ENCODE measurements around the gene URB1.

URB1 gene

DNA sequence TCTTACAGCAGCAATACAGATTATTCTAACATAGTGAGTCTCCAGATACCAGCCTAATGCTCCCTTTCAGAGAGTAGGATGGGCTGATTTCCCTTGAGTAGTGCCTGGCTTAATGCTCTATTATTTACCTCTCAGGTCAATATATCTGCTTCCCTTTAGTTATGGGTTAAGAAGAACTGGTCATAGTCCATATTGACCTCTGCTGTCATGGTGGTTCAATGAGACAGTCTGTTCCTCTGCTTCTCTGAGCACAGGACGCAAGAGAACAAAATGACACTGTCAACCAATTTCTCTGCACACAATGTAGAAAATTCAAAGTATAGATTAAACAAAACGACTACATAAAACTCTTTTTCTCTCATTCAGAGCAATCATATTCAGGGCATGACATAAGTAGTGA lies 91.2 kb downstream of the URB1 start:
- H3K4me2 ChIP-seq (ENCODE audit: low read depth, low read length, poor library complexity, severe bottlenecking) = no peak overlapping the region

DNA sequence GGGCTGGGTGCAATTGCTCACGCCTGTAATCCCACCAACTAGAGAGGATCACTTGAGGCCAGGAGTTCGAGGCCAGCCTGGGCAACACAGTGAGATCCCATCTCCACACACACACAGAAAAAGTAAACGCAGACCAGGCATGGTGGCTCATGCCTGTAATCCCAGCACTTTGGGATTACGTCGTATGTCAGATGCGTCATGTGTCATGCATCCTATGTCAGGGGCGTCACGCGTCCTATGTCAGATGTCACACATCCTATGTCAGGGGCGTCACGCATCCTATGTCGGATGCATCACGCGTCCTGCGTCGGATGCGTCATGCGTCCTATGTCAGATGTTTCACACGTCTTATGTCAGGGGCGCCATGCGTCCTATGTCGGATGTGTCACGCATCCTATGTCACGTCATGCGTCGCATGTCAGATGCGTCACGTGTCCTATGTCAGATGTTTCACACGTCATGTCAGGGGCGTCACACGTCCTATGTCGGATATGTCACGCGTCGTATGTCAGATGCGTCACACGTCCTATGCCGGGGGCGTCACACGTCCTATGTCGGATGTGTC lies 92.6 kb downstream of the URB1 start:
- H4K20me1 ChIP-seq (ENCODE audit: insufficient read depth, low read length, poor library complexity, severe bottlenecking) = no peaks in the 10 kb centered on the region
- H3K4me3 ChIP-seq (ENCODE audit: low read length, poor library complexity, severe bottlenecking) = no peak overlapping the region
- H2AFZ ChIP-seq (ENCODE audit: low read length) = no peak overlapping the region
- no peak overlapping the region for H3K9ac ChIP-seq (ENCODE audit: low read depth, low read length, poor library complexity, severe bottlenecking)
- H3K9me3 ChIP-seq (ENCODE audit: insufficient read depth, low read depth, low read length) = no peaks in the 10 kb centered on the region
- no peaks in the 10 kb centered on the region for H3K27me3 ChIP-seq (ENCODE audit: insufficient read depth, low read length, poor library complexity, severe bottlenecking)
- H3K79me2 ChIP-seq (ENCODE audit: insufficient read depth, low read length) = no peaks in the 10 kb centered on the region
- TF ChIP-seq EZH2phosphoT487 (IDR thresholded peaks at IDR 0.05; ENCODE audit: borderline replicate concordance) = no peak
- TF ChIP-seq, protein P1, sequence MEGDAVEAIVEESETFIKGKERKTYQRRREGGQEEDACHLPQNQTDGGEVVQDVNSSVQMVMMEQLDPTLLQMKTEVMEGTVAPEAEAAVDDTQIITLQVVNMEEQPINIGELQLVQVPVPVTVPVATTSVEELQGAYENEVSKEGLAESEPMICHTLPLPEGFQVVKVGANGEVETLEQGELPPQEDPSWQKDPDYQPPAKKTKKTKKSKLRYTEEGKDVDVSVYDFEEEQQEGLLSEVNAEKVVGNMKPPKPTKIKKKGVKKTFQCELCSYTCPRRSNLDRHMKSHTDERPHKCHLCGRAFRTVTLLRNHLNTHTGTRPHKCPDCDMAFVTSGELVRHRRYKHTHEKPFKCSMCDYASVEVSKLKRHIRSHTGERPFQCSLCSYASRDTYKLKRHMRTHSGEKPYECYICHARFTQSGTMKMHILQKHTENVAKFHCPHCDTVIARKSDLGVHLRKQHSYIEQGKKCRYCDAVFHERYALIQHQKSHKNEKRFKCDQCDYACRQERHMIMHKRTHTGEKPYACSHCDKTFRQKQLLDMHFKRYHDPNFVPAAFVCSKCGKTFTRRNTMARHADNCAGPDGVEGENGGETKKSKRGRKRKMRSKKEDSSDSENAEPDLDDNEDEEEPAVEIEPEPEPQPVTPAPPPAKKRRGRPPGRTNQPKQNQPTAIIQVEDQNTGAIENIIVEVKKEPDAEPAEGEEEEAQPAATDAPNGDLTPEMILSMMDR (conservative IDR thresholded peaks at IDR 0.05; ENCODE audit: low read length) = no peak
- no peak overlapping the region for H3K4me2 ChIP-seq (ENCODE audit: low read depth, low read length, poor library complexity, severe bottlenecking)
- no peaks in the 10 kb centered on the region for H3K4me1 ChIP-seq (ENCODE audit: insufficient read depth, low read length, poor library complexity, severe bottlenecking)
- H3K9me2 ChIP-seq (replicated peaks; ENCODE audit: low read depth, low read length) = no peaks in the 10 kb centered on the region
- H3F3A ChIP-seq (ENCODE audit: low read depth) = no peaks in the 10 kb centered on the region
- no peaks in the 10 kb centered on the region for H3K36me3 ChIP-seq (ENCODE audit: insufficient read depth, low read length)

More for the DNA sequence above, 91.2 kb downstream of the URB1 start:
- no peak overlapping the region for H3K9ac ChIP-seq (ENCODE audit: low read depth, low read length, poor library complexity, severe bottlenecking)
- H3K4me1 ChIP-seq (ENCODE audit: insufficient read depth, low read length, poor library complexity, severe bottlenecking) = no peaks in the 10 kb centered on the region
- no peaks in the 10 kb centered on the region for H3K79me2 ChIP-seq (ENCODE audit: insufficient read depth, low read length)
- H3K36me3 ChIP-seq (ENCODE audit: insufficient read depth, low read length) = no peaks in the 10 kb centered on the region
- TF ChIP-seq, protein P1 (conservative IDR thresholded peaks at IDR 0.05; ENCODE audit: low read length) = no peak
- TF ChIP-seq EZH2phosphoT487 (IDR thresholded peaks at IDR 0.05; ENCODE audit: borderline replicate concordance) = no peak
- no peak overlapping the region for H3K4me3 ChIP-seq (ENCODE audit: low read length, poor library complexity, severe bottlenecking)
- H3K9me2 ChIP-seq (replicated peaks; ENCODE audit: low read depth, low read length) = no peaks in the 10 kb centered on the region
- no peaks in the 10 kb centered on the region for H3F3A ChIP-seq (ENCODE audit: low read depth)
- H2AFZ ChIP-seq (ENCODE audit: low read length) = no peak overlapping the region
- H3K9me3 ChIP-seq (ENCODE audit: insufficient read depth, low read depth, low read length) = no peaks in the 10 kb centered on the region
- H3K27me3 ChIP-seq (ENCODE audit: insufficient read depth, low read length, poor library complexity, severe bottlenecking) = no peaks in the 10 kb centered on the region
- H4K20me1 ChIP-seq (ENCODE audit: insufficient read depth, low read length, poor library complexity, severe bottlenecking) = no peaks in the 10 kb centered on the region

DNA sequence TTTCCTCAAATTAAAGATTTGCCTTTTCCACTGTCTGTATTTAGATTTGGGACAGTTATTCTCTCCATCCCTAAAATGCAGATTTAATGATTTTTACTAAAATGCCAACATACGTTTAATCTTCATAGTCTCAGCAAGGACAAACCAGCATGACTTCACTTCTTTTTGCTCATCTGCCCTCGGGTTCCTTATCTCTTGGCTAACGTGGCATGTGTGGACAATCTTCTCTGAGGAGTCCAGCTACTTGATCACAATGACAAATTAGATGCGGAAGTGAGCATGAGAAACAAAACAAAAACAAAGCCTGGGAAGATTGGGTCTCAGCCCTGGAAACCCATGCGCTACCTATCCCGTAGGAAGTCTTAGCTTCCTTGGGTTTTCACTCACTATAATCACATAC lies 93.1 kb downstream of the URB1 start:
- Histone ChIP-seq H3K27me3 (ENCODE audit: insufficient read depth, low read length, poor library complexity, severe bottlenecking) (no peaks in the 10 kb centered on the region), H3K4me3 (ENCODE audit: low read length, poor library complexity, severe bottlenecking) (no peak overlapping the region), H4K20me1 (ENCODE audit: insufficient read depth, low read length, poor library complexity, severe bottlenecking) (no peaks in the 10 kb centered on the region), H3K4me2 (ENCODE audit: low read depth, low read length, poor library complexity, severe bottlenecking) (no peak overlapping the region), H3F3A (ENCODE audit: low read depth) (no peaks in the 10 kb centered on the region), H3K4me1 (ENCODE audit: insufficient read depth, low read length, poor library complexity, severe bottlenecking) (no peaks in the 10 kb centered on the region), H3K9ac (ENCODE audit: low read depth, low read length, poor library complexity, severe bottlenecking) (no peak overlapping the region), H2AFZ (ENCODE audit: low read length) (no peak overlapping the region), H3K36me3 (ENCODE audit: insufficient read depth, low read length) (no peaks in the 10 kb centered on the region), H3K9me3 (ENCODE audit: insufficient read depth, low read depth, low read length) (no peaks in the 10 kb centered on the region), H3K9me2 (replicated peaks; ENCODE audit: low read depth, low read length) (no peaks in the 10 kb centered on the region), H3K79me2 (ENCODE audit: insufficient read depth, low read length) (no peaks in the 10 kb centered on the region)
- no peak for TF ChIP-seq EZH2phosphoT487 (IDR thresholded peaks at IDR 0.05; ENCODE audit: borderline replicate concordance)
- TF ChIP-seq, protein P1 (conservative IDR thresholded peaks at IDR 0.05; ENCODE audit: low read length) = no peak

Data from Loucy (cell line).